GM10847 (cell line): ENCODE results near the gene MSL3B.

Source experiments
- POLR2A ChIP-seq: IDR thresholded peaks from 2 replicates; pipeline ENCODE4 v1.6.1; 2011; ENCODE audit not compliant: insufficient read length; ENCODE audit errors: extremely low read depth

The MSL3B gene

GRCh38 chr2:233817995-233818638, 50.1 kb downstream of the MSL3B start:
- TF ChIP-seq POLR2A: no peak

GRCh38 chr2:233817361-233817911, 50.8 kb downstream of the MSL3B start:
- no peak for TF ChIP-seq POLR2A

GRCh38 chr2:233816771-233817170, 51.4 kb downstream of the MSL3B start:
- TF ChIP-seq POLR2A: no peak

GRCh38 chr2:233816334-233816733, 51.9 kb downstream of the MSL3B start:
- TF ChIP-seq POLR2A: no peak

- no peak for TF ChIP-seq POLR2A
Observed at GRCh38 chr2:233815861-233816260, 52.3 kb downstream of the MSL3B start.
